Activated CD4-positive, alpha-beta T cell treated with anti-CD3 and anti-CD28 coated beads for 36 hours (primary cell): ENCODE results near the gene NR5A2. TPM values are rescaled to one million over a fixed set of nuclear protein-coding genes. Genes with fewer than 3 reads are reported as not detected.
A peak's percentile ranks its signal among the peaks of the same experiment; 100 is the strongest.

Source experiments
- ATAC-seq: fragments of 200-7000 bp; cut with Tn5 transposase; one replicate; pipeline ENCODE4 v1.10.0; 2021; ENCODE audit warnings: mild to moderate bottlenecking, moderate library complexity
- CTCF ChIA-PET: fragments of 350-600 bp; sonication (Branson Sonifier 250); formaldehyde crosslinking; loops from one replicate; lab custom pipeline; 2021; ENCODE audit warnings: antibody characterized with exemption; lab: Charles Lee
- POLR2A ChIA-PET: fragments of 350-600 bp; sonication (Branson Sonifier 250); formaldehyde crosslinking; loops from one replicate; lab custom pipeline; 2021; ENCODE audit warnings: antibody characterized with exemption, inconsistent platforms; lab: Charles Lee
- DNase-seq: peaks from one replicate; pipeline ENCODE4 v3.0.0-alpha.2; 2020
- H3K27ac Mint-ChIP-seq: one replicate; pipeline ENCODE4 v1.8.0; 2021; ENCODE audit warnings: mixed read lengths
- H3K27me3 Mint-ChIP-seq: one replicate; pipeline ENCODE4 v1.8.0; 2021; ENCODE audit warnings: mixed read lengths
- H3K36me3 Mint-ChIP-seq: one replicate; pipeline ENCODE4 v1.8.0; 2021; ENCODE audit warnings: low read depth, mixed read lengths
- H3K4me1 Mint-ChIP-seq: one replicate; pipeline ENCODE4 v1.8.0; 2021; ENCODE audit warnings: mixed read lengths
- H3K4me3 Mint-ChIP-seq: one replicate; pipeline ENCODE4 v1.8.0; 2021; ENCODE audit warnings: mild to moderate bottlenecking, moderate library complexity, mixed read lengths
- H3K9me3 Mint-ChIP-seq: one replicate; pipeline ENCODE4 v1.8.0; 2021; ENCODE audit warnings: low read depth, mixed read lengths
- intact Hi-C, 2 experiments: fragments of 100-400 bp; cut with DNase I in 1 of 2; cut with micrococcal nuclease in 1 of 2; formaldehyde crosslinking; loops; one replicate each; pipeline versions ENCODE4 v1.14.2 to v1.15.1; 2022 to 2024; cut with DNase I, micrococcal nuclease
- total RNA-seq, 2 experiments: library from RNA; stranded (reverse); gene quantifications; one replicate each; pipeline ENCODE4 v1.2.3, GENCODE V29; 2021

Gene NR5A2
- total RNA-seq, 2 experiments from 2014 or later: not detected

DNA sequence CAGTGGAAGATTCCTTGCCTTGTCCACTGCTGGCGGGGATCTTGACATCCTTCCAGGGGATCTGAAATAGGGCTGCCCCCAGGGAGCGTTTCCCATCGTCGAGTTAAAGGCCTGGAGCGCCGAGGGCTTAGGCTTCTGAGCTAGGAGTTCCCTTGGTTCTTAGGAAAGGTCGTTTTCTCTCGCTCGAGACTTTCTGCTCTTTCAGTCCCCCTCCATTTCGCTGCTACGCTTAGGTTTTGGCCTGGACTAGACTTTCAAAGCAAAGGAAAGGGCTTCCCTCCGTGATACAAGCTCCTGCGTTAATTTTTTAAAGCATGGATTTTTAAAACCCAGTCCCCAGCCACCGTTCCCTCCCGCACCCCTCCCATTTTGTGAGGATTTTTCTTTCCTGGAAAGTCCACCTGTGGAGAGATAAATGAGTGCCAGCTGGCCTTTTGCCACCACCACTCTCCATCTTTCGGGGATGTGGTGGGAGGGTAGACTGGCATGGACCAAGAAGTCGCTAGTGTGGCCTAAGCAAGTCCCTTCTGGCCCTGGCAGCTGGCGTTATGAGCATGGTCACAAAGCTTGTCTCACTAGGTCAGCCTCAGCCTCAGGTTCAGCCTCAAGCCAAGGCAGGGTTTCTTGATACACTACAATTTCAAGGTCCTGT is 9.2 kb downstream of the NR5A2 start:
- no peak for ATAC-seq

DNA sequence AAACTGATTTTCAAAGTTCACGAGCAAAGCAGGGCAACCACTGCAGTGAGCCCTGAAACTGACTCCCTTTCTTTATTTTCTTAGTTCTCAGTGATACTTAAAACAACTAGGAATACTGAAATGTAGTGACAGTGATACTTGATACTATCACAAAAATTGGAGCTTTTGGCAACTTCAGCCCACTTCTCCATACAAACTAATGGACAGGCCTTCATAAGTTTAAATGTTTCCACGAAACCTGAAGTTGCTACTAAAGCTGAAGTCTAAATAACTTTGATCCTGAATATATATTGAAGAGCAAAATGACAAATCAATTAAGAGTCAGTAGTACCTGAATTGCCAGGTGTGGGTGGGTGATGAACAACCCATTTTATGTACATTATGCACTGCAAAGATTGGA is 10.0 kb downstream of the NR5A2 start:
- POLR2A ChIA-PET: no interaction called here
- ATAC-seq: no peak

More for the DNA sequence above, 9.2 kb downstream of the NR5A2 start:
- intact Hi-C loops: no loop called here
- POLR2A ChIA-PET: interaction anchor here (0.6 kb wide), 1 partner anchor 10 kb away, joined by 4 read pairs; no protein-coding TSS in a partner anchor
- Mint-ChIP-seq H3K27ac (no peak overlapping the region), H3K9me3 (no peaks in the 10 kb centered on the region), H3K4me3 (no peak overlapping the region), H3K36me3 (no peaks in the 10 kb centered on the region), H3K27me3 (peaks cover 51% of the 10 kb centered on the region), H3K4me1 (peaks cover 27% of the 10 kb centered on the region)
- CTCF ChIA-PET: interaction anchor here (0.7 kb wide), 1 partner anchor 50 kb away, joined by 3 read pairs; no protein-coding TSS in a partner anchor
- no peak for DNase-seq

DNA sequence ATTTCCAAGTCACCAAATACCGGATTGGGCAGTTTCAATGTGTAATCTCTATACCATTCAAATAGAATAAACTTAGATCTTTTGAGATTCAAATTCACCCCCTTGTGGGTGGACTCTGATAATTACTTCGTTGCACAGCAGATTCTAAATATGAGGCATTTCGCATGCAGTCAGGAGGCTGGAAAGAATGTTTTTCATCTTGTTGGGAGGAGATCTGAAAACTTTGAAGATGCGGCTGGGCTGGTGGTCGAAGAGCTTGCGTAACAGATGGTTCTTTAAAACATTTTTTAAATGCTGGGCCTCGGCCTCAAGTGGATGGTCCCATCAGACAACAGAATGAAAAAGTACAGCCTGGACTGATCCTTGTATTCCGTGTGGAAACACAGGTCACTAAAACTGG is 10.4 kb downstream of the NR5A2 start:
- H3K4me1 Mint-ChIP-seq: peaks cover 33% of the 10 kb centered on the region
- ChIA-PET CTCF (interaction anchor here (0.5 kb wide), 1 partner anchor 9 kb away, joined by 3 read pairs; no protein-coding TSS in a partner anchor), POLR2A (no interaction called here)
- ATAC-seq: no peak
- no peaks in the 10 kb centered on the region for H3K9me3 Mint-ChIP-seq
- peaks cover 55% of the 10 kb centered on the region for H3K27me3 Mint-ChIP-seq
- H3K36me3 Mint-ChIP-seq: no peaks in the 10 kb centered on the region
- intact Hi-C loops: loop anchor here in 1 of 2 experiments (2.0 kb wide), 1 partner anchor 95 kb away; no protein-coding TSS in a partner anchor
- H3K4me3 Mint-ChIP-seq: no peak overlapping the region
- no peak overlapping the region for H3K27ac Mint-ChIP-seq
- no peak for DNase-seq

More for the DNA sequence above, 10.0 kb downstream of the NR5A2 start:
- Mint-ChIP-seq H3K4me1 (peaks cover 30% of the 10 kb centered on the region), H3K9me3 (no peaks in the 10 kb centered on the region), H3K4me3 (no peak overlapping the region), H3K27ac (no peak overlapping the region), H3K36me3 (no peaks in the 10 kb centered on the region), H3K27me3 (peaks cover 52% of the 10 kb centered on the region)
- no peak for DNase-seq
- CTCF ChIA-PET: no interaction called here
- intact Hi-C loops: no loop called here

DNA sequence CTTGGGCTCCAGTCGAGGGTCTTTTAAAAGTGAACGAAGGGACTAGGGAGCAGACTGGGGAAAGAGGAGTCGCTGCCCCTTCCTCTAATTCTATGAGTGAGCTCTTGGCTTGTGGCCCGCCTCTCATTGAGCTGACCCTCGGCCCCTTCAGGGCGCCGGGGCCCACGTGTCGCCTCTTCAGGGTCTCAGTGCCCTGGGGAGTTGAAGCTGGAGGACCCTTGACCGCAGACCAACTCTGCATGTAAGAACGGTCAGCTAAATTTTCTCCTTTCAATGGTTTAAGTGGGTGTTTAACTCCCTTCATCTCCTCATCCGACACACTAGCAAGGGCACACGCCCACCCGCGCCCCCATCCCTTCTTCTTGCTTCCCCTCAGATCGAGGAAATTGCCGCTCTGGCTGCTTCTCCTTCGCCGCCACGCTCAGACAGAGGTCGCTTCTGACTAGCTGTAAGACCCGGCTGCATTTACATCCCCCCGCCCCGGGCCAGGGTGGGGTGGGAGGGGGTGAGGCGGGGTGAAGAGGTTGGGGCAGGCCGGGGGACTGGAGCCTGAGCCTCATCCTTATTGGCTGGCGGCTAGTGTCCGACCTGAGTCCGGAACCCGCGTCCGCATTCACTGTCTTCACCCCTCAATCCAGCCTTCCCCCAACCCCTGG is 10.9 kb downstream of the NR5A2 start:
- ChIA-PET CTCF (interaction anchor here (0.5 kb wide), 1 partner anchor 10 kb away, joined by 3 read pairs; no protein-coding TSS in a partner anchor), POLR2A (no interaction called here)
- no peaks in the 10 kb centered on the region for H3K9me3 Mint-ChIP-seq
- H3K27me3 Mint-ChIP-seq: peaks cover 60% of the 10 kb centered on the region
- ATAC-seq: no peak
- no peak overlapping the region for H3K27ac Mint-ChIP-seq
- no peak overlapping the region for H3K4me3 Mint-ChIP-seq
- DNase-seq: no peak
- H3K36me3 Mint-ChIP-seq: no peaks in the 10 kb centered on the region
- intact Hi-C loops: loop anchor here in 1 of 2 experiments (2.0 kb wide), 1 partner anchor 96 kb away; no protein-coding TSS in a partner anchor
- peaks cover 35% of the 10 kb centered on the region for H3K4me1 Mint-ChIP-seq

DNA sequence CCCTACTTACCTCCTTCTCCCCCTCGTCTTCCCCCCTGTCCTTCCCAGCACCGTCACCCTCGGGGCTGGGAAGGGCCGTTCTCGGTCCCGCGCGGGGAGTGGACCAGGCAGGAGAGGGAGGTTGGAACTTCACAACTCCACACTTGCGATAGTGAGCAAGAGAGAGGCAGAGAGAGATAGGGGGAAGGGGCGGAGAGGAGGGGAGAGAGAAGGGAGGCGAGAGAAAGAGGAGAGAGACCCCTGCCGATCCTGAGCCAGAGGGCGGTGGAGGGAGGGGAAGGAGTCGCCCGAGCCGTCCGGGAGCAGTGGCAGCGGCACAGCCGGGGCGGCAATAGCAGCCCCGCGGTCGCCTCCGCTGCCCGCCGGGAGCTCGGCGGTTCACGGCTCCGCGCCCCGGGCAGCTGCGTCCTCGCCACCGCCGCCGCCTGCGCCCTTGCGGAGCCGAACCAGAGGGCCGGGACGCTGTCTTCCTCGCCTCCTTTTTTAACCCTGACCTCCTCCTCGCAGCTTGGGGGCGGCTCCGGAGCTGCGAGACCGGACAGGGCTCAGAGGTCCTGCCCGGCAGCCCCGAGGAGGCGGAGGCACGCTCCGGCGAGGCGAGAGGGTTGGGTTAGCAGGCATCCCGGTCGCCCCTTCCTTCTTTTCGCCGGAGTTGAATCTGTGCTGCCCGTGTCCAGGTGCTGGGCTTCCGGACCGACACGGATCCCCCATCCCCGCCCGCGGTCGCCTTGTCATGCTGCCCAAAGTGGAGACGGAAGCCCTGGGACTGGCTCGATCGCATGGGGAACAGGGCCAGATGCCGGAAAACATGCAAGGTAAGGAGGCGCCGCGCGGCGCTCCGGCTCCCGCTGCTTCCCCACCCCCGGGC is 11.7 kb downstream of the NR5A2 start:
- Mint-ChIP-seq H3K36me3 (no peaks in the 10 kb centered on the region), H3K27me3 (peaks cover 64% of the 10 kb centered on the region), H3K4me1 (peaks cover 35% of the 10 kb centered on the region), H3K27ac (no peak overlapping the region), H3K4me3 (peak overlapping the region; percentile 61), H3K9me3 (no peaks in the 10 kb centered on the region)
- intact Hi-C loops: loop anchor here in 1 of 2 experiments (2.0 kb wide), 1 partner anchor 96 kb away; no protein-coding TSS in a partner anchor
- ATAC-seq: peak; percentile 62
- ChIA-PET CTCF (interaction anchor here (0.7 kb wide), 1 partner anchor 28 kb away, joined by 3 read pairs; no protein-coding TSS in a partner anchor), POLR2A (no interaction called here)
- DNase-seq: peak; percentile 50

DNA sequence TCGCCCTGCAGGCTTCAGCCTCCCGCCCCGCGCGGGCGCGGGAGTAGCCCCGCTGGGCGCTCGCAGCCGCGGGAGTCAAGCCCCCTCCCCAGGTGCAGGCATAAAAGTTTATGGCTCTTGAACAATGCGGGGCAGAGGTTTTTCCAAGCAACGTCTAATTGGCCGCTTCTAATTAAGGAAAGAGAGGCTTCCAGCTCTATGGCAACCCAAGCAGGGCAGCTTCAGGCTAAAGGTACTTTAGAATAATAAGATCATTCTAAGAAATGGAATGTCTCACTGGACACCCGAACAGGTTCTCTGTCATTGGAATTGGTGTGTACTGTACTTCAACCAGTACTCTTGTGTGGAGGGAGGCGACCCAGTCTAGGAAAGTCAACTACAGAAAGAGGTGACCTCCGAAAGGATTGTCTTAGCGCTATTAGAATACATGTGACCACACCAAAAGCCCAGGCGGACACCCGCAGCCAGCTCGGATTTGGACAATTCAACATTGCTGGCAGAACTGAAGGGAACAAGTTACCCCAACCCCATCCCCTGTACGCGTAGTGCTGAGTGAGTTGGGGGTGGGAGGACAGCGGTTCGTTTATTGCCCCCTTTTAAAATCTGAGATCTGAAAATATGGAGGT is 12.5 kb downstream of the NR5A2 start:
- ChIA-PET CTCF (interaction anchor here (0.7 to 0.8 kb wide), 2 partner anchors 27 to 529 kb away, joined by 3 to 5 read pairs; no protein-coding TSS in a partner anchor), POLR2A (no interaction called here)
- Mint-ChIP-seq H3K27ac (no peak overlapping the region), H3K4me3 (no peak overlapping the region), H3K36me3 (no peaks in the 10 kb centered on the region), H3K9me3 (no peaks in the 10 kb centered on the region), H3K4me1 (peaks cover 35% of the 10 kb centered on the region), H3K27me3 (peaks cover 67% of the 10 kb centered on the region)
- DNase-seq (no peak), ATAC-seq (no peak)
- intact Hi-C loops: loop anchor here (2.0 to 5.0 kb wide), 2 partner anchors 97 to 98 kb away; no protein-coding TSS in a partner anchor

DNA sequence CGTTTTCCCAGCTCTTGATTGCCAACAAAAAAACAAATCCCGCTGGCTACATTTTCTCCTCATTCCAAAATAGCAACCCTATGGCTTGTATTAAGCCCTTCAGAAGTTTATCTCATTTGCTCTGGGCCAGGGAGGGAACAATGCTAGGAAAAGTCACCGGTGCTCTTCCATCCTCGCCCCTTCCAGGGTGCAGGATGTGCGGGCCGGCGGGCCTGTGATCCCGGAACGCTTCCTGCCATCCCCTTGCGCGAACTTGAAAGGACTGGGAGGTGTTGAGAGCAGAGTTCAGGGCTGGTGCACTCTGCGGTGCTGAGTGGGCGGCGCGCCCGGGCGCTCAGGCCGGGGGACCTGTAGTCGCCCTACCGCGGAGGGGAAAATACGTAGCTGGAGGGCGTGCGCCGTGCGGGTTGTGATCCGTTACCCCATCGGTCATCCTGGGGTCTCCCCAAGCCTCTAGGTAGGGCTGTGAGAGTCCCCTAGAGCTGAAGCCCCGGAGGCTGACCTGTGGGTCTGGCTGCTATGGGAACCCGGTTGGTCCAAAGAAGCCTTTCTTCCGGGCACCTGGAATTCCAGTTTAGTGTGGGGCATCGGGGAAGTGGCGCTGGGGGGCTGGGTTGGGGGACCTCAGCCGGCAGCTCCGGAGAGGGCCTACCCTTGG is 13.1 kb downstream of the NR5A2 start:
- no peak for DNase-seq
- intact Hi-C loops: loop anchor here in 1 of 2 experiments (5.0 kb wide), 1 partner anchor 98 kb away; no protein-coding TSS in a partner anchor
- ChIA-PET POLR2A (no interaction called here), CTCF (interaction anchor here (0.8 kb wide), 1 partner anchor 529 kb away, joined by 5 read pairs; no protein-coding TSS in a partner anchor)
- Mint-ChIP-seq H3K4me1 (peaks cover 33% of the 10 kb centered on the region), H3K27ac (no peak overlapping the region), H3K36me3 (no peaks in the 10 kb centered on the region), H3K9me3 (no peaks in the 10 kb centered on the region), H3K4me3 (no peak overlapping the region), H3K27me3 (peaks cover 71% of the 10 kb centered on the region)
- no peak for ATAC-seq

DNA sequence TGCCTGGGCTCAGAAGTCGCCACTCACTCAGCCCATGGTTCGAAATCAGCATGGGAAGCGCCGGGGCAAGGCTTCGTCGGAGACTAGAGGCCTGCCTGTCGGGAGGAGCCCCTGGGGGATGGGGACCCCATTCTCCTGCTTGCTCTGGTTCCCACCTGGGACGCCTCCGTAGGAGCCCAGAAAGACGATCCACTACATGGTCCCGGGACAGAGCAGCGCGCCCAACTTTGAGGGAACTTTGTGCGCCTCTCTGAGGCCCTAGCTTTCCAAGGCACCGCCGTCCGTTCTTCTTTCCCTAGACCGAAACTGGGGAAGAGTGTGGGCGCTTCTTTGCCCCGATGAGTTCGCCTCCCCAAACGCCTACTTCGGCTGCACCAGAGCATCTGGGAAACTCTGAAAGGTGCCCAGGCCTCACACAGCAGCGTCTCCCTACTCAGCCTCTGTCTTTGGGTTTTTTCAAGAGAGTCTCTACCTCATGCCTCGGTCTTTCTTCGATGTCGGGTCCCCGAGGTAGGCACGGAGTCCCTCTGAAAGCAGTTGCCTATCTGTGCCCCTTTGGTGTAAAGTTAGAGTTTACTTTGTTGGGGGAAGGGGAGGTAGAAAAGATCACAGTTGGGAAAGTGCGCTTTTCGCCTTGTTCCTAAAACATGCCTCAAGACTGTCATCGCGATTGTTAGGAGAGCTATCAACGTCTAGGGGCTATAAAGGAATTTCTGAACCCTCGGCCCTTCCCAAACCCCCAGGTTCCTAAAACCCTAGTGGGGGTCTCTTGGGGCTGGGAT is 14.0 kb downstream of the NR5A2 start:
- ChIA-PET CTCF (no interaction called here), POLR2A (no interaction called here)
- intact Hi-C loops: loop anchor here (1.0 to 5.0 kb wide), 2 partner anchors 9 to 99 kb away; no protein-coding TSS in a partner anchor
- no peak overlapping the region for H3K27ac Mint-ChIP-seq
- peaks cover 25% of the 10 kb centered on the region for H3K4me1 Mint-ChIP-seq
- H3K27me3 Mint-ChIP-seq: peaks cover 68% of the 10 kb centered on the region
- no peak overlapping the region for H3K4me3 Mint-ChIP-seq
- no peaks in the 10 kb centered on the region for H3K36me3 Mint-ChIP-seq
- no peaks in the 10 kb centered on the region for H3K9me3 Mint-ChIP-seq
- ATAC-seq (no peak), DNase-seq (no peak)

DNA sequence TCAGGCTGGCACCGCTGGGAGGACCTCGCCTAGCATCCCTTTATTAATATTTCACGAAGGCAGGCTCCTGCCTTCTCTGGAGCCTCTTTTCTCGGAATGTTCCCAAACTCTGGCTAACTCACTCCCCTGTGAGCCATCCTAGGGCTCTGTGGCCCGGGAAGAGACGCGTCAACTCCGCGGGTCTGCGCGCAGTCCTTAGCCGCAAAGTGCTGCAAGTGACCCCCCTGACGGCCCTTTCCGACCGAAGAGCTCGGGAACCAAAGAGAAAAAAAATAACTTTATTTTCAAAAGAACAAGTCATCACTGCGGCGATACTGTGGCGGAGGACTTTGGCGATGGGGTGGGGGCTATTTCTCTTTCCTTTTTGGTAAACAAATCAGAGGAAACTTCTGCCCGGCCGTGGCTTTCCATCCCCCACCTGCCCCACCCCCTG is 14.6 kb downstream of the NR5A2 start:
- Mint-ChIP-seq H3K27me3 (peaks cover 62% of the 10 kb centered on the region), H3K27ac (no peak overlapping the region), H3K9me3 (no peaks in the 10 kb centered on the region), H3K4me1 (peaks cover 25% of the 10 kb centered on the region), H3K36me3 (no peaks in the 10 kb centered on the region), H3K4me3 (no peak overlapping the region)
- ChIA-PET POLR2A (no interaction called here), CTCF (no interaction called here)
- intact Hi-C loops: loop anchor here (1.0 to 5.0 kb wide), 2 partner anchors 10 to 100 kb away; no protein-coding TSS in a partner anchor
- no peak for ATAC-seq
- no peak for DNase-seq
